HG03108 (cell line): ENCODE results near the gene CD7.
"Not testable (repeated sequence)": the region's sequence is repeated elsewhere in the genome, so short reads cannot be mapped to it uniquely, and the experiment has no call there.

Experiments used
- ATAC-seq: cut with Tn5 transposase; IDR thresholded peaks from one replicate; pipeline ENCODE4 v1.9.1; 2021; ENCODE audit warnings: moderate library complexity; ENCODE audit not compliant: unreplicated experiment

Gene CD7

DNA sequence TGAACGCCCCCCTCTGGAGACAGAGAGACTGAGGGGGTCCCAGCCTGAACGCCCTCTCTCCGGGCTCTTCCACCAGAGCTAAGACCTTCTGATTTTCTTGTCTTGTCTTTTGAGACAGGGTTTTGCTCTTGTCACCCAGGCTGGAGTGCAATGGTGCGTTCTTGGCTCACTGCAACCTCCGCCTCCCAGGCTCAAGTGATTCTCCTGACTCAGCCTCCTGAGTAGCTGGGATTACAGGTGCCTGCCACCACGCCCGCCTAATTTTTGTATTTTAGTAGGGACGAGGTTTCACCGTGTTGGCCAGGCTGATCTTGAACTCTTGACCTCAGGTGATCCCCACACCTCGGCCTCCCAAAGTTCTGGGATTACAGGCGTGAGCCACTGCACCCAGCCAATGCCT is 30.6 kb upstream of the CD7 start:
- ATAC-seq: not testable (repeated sequence)

DNA sequence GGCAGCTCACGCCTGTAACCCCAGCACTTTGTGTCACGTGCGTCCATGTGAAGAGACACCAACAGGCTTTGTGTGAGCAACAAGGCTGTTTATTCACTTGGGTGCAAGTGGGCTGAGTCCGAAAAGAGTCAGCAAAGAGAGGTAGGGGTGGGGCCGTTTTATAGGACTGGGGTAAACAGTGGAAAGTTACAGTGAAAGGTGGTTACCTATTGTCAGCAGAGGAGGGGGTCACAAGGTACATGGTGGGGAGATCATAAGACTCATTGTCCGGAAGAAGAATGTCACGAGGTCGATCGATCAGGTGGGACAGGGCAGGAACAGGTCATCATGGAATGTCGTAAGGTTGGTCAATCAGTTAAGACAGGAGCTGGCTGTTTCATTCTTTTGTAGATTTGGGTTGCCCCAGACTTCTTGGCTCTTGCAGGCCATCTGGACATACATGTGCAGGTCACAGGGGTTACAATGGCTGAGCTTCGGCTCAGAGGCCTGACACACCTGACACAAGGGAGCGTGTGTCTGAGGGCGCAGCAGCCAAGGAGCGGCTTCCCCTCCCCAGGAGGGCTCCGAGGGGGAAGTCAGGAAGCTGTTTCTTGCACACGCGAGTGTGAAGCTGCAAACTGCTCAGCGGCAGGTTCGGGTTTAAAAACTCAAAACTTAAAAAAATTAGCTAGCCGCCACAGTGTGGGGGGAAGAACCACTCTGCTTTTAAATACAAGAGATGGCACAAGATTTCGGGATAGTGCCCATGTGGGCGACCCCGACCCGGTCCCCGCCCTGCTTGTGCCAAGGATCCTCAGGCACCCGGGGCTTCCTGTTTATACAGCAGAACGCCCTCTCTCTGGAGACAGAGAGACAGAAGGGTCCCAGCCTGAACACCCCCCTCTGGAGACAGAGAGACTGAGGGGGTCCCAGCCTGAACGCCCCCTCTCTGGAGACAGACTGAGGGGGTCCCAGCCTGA is 29.2 kb upstream of the CD7 start:
- ATAC-seq: no peak

GRCh38 chr17:82345151-82345976 is 28.0 kb upstream of the CD7 start:
- ATAC-seq: no peak

- no peak for ATAC-seq
Observed at GRCh38 chr17:82344175-82344907, 26.9 kb upstream of the CD7 start.

- no peak for ATAC-seq
Observed at GRCh38 chr17:82343560-82343959, 26.2 kb upstream of the CD7 start.

- no peak for ATAC-seq
Observed at GRCh38 chr17:82342361-82343079, 25.1 kb upstream of the CD7 start.

- no peak for ATAC-seq
Observed at GRCh38 chr17:82339634-82340580, 22.5 kb upstream of the CD7 start.

- no peak for ATAC-seq
Observed at GRCh38 chr17:82338858-82339633, 21.6 kb upstream of the CD7 start.

DNA sequence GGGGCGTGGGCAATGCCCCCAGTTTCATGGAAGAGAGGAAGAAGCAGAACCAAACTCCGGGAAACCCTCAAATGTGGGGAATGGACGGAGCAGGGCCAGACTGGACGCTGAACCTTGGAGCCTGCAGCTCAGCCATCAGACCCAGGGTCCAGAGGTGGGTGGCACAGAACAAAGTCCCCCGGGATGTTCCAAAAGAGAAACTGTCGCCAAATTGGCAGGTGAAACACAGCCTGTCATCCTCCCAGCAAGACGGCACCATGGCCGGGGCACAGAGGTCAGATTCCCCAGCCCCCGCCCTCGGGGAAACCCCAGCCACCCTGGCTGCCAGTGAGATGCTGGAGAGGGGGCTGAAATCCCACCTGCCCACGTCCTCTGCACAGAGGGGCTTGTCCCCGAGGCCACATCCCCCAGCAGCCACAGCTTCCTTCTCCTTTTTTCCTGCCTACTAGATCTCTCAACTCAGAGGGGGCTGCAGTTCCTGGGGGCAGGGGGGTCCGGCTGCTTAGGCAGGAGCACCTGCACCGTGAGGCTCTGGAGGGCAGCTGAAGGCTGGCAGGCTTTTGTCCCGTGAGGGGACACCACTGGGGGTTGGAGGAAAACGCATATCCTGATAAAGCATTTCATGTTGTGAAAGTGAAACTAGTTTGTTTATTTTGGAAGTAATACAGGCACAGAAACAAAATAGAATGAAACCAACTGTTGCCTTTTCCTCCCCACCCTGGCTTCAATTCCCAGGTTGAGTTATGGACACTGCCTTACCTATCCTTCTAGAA is 17.4 kb upstream of the CD7 start:
- ATAC-seq: no peak

DNA sequence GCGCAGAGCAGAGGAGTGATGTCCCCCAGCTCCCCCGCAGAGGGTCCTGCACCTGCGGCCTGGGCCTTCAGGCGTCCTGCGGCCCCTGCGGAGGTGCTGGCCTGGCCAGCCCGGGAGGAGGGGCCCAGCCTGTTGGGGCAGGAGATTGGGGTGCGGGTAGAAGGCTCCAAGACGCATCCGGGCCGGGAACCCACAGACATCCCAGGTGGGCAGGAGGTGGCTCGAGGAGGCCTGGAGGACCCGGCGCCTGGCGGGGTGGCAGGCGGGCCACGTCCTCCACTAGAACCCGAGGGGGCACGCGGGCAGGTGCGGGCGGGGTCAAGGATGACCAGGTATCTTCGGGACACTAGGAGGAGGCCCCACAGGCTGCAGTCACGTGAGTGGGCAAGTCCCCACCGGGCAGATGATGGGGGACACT is 16.8 kb upstream of the CD7 start:
- ATAC-seq: no peak

DNA sequence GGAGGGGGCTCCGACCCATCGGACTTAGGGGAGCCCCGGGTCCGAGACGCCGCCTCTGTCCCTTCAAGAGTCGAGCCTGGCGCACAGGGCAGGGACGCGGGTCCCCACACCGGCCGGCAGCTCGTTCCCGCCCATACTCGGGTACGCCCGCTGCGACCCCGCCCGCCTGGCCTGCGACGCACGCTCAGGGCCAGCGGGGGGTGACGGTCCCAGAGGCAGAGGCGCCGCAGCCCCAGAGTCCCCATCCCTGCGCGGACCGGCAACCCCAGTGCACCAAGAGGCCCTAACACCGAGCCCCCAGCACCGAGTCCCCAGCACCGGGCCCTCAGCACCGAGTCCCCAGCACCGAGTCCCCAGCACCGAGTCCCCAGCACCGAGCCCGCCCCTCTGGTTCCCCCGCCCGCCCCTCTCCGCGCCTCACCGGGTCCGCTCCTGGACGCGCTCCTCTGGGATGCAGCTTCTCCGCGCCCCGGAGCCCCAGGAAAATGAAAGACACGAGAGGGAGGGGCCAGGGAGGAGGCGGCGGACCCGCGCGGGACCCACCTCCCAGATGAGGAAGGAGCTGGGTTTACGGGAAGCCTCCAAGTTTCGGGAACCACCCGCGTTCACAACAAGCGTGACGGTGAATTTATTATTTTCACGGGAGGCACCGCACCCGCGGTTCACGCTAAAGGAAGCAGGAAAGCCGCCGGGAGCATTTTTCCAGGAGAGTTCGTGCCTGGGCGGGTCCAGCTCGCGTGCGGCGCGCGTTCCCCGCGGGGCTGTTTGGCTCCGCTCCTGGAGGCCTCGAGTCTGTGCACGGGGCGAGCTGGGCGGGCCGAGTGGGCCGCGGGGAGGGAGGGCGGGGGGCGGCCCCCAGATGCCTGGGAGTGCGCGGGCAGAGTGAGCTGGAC is 16.1 kb upstream of the CD7 start, which contains the start of gene SECTM1:
Gene SECTM1, minus strand, starts transcription at position 488 of the 893 bp plus-strand sequence. CDS start 6,526 bp downstream, outside the sequence.
- ATAC-seq: no peak

DNA sequence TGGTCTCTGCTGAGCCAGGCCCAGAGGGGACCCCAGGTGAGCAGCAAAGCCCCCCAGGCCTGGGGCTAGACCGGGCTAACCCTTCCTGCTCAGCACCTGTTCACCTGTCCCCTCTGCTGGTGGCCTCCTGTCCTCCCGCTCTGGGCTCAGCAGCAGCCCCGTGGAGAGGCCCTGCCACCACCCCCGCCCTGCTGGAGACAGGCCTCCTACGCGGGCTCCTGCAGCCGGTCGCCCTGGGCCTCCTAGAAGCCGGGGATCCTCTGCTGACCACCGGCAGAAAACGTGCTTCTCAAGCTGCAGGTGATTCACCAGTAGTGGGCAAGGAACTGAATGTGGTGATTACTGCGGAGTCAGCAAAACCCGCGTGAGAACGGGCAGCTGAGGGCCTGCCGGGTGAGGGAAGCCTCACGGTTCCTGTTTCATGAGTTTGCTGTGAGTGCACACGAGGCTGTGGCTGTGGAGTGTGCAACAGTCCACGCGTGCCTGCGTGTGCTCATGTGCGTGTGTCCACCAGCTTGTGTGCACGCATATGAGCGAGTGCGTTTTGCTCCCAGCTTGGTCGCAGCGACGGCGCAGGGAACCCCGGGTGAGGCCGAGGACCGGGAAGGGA is 15.4 kb upstream of the CD7 start:
- ATAC-seq: no peak

- ATAC-seq: no peak
Observed at GRCh38 chr17:82331345-82331939, 14.0 kb upstream of the CD7 start.

DNA sequence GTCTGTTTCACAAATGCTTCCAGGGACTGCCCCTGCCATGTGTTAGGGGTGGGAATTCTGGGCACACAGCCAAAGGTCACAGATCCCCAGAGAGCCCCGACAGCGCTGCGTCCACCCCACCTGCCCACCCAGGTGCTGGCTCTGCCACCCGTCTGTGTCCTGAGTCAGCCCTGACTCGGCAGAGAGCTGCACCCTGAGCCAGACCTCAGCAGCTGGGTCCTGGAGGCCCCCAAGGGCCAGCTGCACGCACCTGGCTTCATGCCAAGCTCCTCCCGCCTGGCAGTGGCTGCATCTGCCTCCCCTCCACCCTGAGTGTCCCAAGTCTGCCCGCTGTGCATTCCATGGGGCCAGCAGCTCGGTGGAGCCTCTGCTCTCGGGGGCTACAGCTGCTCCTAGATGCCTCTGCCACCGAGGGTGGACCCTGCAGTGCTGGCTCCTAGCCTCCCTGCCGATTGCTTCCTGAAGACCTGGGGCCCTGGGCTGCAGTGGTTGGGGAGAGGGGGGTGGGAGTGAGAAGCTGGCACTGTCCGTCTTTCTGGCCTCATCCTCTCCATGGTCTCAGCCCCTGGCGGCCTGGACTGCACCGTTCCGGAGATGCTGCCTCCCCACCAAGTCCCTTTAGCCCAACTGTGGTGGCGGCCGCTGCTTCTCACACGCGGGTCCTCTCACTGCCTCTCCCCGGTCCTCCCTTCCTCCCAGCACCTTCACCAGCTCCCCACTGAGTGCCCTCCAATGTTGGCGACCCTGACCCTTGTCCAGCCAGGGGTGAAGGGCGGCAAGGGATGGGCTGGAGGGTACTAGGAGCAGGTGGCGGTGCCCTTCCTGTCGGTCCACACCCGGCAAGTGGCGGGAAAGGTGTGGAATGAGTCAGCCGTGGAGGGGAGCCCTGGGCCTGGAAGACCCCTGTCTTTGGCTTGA is 13.2 kb upstream of the CD7 start:
- no peak for ATAC-seq
